Activated CD8-positive, alpha-beta memory T cell treated with anti-CD3 and anti-CD28 coated beads for 24 hours (primary cell): ENCODE measurements around the gene LDB2.
"Not testable (repeated sequence)": the region's sequence is repeated elsewhere in the genome, so short reads cannot be mapped to it uniquely, and the experiment has no call there.

Experiments used
- DNase-seq: peaks from one replicate; pipeline ENCODE4 v3.0.0-alpha.2; 2020

LDB2 gene

GRCh38 chr4:16590797-16591196 is 307.6 kb downstream of the LDB2 start:
- no peak for DNase-seq

- DNase-seq = no peak
Observed at GRCh38 chr4:16588651-16589050, 309.8 kb downstream of the LDB2 start.

GRCh38 chr4:16588149-16588548 is 310.3 kb downstream of the LDB2 start:
- DNase-seq = no peak

- no peak for DNase-seq
Observed at GRCh38 chr4:16585053-16585452, 313.4 kb downstream of the LDB2 start.

DNA sequence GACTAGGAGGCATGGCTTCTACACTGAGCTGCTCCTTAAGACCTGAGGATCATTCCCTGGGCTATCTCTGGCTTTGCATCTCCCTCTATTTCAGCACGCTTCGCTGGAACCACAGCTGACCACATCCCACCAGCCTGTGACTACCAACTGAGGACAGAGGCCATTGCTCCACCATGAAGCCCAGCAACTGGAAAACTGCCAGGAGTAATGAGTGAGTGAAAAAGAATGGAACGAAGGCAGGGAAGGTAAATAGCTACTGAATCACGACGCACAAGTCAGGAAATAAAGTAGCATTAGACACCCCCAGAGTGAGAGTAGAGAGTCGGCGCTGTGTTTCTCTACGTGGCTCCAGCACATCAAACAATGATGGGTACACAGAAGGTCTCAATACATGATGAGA is 314.7 kb downstream of the LDB2 start:
- no peak for DNase-seq

- DNase-seq = no peak
Observed at GRCh38 chr4:16582526-16582925, 315.9 kb downstream of the LDB2 start.

GRCh38 chr4:16582036-16582435 is 316.4 kb downstream of the LDB2 start:
- no peak for DNase-seq

GRCh38 chr4:16581117-16581516 is 317.3 kb downstream of the LDB2 start:
- DNase-seq = no peak

GRCh38 chr4:16580514-16580913 is 317.9 kb downstream of the LDB2 start:
- DNase-seq = no peak

DNA sequence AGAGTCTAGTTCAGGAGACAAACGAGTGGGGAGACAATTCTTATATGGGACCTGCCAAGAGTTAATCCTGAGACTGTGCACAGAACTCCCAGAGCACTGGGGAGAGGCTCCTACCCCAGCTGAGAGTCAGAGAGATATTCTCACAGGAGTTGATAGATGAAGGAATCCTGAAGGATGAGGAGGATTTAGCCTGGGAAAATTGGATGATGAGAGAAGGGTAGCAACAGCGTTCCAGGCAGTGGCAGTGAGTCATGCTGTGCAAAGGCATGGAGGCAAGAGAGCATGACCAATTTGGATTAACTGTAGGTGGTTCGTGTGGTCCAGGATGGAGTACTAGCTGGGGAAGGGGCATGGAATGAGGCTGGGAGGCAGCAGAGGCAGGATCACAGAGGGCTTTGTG is 318.6 kb downstream of the LDB2 start:
- DNase-seq = no peak

DNA sequence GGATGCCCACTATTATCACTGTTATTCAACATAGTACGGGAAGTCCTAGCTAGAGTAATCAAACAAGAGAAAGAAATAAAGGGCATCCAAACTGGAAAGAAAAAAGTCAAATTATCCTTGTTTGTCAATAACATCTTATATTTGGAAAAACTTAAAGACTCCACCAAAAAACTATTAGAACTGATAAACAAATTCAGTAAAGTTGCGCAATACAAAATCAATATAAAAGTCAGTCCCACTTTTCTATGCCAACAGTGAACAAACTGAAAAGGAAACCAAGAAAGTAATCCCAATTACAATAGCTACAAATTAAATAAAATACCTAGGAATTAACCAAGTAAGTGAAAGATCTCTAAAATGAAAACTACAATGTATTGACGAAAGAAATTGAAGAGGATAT is 321.3 kb downstream of the LDB2 start:
- no peak for DNase-seq

GRCh38 chr4:16574981-16575380 is 323.5 kb downstream of the LDB2 start:
- DNase-seq = no peak

DNA sequence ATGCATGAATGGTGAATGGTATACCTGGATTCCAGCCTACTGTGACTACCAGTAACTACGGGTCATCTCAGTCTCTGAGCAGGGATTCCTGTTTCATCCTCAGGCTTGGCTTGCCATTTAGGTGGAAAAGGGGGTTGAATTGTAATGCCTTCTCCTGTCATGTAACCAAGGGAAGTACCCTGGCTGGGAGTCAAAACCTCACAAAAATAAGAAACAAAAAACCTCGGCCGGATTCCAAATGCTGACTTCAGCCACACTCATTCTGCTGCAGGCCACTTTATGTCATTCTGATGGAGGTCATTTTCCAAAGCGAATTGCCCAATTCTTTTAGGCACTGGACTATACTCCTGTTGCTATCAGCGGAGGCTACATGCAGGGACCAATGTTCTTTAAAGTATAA is 324.7 kb downstream of the LDB2 start:
- no peak for DNase-seq

DNA sequence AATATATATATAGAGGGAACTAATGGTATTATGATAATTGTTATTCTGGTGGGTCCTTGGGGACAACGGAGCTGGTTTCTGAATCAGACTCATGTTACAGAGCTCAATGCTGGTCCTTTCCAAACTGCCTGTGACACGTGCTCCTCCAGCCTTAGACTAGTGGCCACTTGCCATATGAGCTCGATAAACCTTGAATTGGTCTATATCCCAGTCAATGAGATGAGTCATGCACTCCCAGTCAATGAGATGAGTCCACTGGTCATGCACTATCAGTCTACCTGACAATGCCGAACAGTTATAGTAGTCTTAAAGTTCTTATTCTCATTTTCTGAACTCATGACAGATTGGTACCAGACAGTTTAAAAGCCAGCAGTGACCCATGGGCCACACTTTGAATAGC is 325.2 kb downstream of the LDB2 start:
- DNase-seq = no peak

DNA sequence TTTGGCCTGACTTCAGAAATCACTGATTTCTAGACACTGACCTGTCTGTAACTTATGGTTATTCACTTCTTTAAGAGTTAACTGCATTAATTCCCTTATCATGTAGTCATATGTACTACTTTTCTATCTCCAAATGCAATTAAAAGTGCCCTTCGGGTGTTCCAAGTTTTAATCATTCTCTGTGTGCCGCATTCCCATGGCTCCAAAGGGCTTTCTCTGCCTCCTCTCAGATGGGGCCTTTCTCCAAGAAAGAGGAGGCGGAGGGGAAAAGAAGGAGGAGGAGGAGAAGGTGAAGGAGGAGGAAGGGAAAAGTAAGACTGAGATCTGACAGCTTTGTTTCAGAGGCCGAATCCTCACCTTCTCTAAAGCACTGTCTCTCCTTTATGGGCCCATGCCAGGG is 325.8 kb downstream of the LDB2 start:
- no peak for DNase-seq

- DNase-seq = no peak
Observed at GRCh38 chr4:16572161-16572560, 326.3 kb downstream of the LDB2 start.

GRCh38 chr4:16569790-16570189 is 328.7 kb downstream of the LDB2 start:
- DNase-seq = no peak

DNA sequence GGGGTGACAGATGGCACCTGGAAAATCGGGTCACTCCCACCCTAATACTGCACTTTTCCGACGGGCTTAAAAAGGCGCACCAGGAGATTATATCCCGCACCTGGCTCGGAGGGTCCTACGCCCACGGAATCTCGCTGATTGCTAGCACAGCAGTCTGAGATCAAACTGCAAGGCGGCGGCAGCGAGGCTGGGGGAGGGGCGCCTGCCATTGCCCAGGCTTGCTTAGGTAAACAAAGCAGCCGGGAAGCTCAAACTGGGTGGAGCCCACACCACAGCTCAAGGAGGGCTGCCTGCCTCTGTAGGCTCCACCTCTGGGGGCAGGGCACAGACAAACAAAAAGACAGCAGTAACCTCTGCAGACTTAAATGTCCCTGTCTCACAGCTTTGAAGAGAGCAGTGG is 341.1 kb downstream of the LDB2 start:
- not testable (repeated sequence) for DNase-seq

DNA sequence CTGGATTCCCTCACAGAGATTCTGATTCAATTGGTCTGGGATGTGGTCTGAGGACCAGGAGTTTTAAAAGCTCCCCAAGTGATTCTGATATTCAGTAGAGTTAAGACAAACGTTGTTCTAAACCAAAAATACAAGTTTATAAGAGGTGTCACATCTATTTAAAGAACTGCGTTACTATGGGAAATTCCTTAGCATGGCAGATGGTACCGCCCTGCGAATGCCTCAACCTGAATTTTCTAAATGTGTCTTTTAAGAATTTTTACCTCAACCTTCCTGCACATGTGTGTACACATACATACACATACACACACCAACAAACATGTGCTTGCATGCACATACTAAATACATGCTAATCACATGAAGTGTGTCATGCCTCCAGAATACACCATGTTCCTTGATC is 343.3 kb downstream of the LDB2 start:
- DNase-seq = no peak

DNA sequence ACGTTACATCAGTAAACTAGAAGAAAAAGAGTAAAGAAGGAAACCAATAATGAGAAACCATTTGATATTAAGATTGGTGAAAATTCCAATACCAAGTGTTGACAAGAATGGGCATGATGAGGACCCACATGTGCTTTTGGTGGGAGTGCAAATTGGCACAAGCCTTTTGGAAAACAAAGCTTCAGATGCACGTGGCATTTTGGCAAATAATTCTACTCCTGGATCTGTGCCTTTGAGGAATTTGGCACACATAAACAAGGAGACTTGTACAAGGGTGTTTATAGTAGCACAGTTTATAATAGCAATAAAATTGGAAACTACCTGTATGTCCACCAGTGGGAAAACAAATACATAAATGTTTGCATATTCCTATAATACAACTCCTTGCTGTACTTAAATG is 347.9 kb downstream of the LDB2 start:
- no peak for DNase-seq

DNA sequence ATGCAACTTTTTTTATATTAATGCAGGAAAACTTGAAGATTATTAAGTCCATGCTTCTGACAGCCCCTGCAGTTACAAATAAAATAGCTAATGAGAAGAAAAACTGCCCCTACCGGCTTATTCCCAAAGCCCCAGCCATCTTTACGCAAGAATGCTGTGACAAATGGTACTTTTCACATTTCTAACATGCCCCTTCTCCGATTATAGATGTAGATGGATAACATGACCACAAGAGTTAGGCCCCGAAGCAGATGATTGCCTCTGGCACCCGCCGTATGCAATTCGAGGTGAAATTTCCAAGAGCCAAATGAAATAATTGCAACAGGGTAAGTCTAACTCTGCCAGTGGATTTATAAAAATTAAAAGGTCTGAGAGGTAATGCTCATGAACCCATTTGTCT is 352.8 kb downstream of the LDB2 start:
- no peak for DNase-seq

GRCh38 chr4:16544869-16545268 is 353.6 kb downstream of the LDB2 start:
- DNase-seq = no peak

DNA sequence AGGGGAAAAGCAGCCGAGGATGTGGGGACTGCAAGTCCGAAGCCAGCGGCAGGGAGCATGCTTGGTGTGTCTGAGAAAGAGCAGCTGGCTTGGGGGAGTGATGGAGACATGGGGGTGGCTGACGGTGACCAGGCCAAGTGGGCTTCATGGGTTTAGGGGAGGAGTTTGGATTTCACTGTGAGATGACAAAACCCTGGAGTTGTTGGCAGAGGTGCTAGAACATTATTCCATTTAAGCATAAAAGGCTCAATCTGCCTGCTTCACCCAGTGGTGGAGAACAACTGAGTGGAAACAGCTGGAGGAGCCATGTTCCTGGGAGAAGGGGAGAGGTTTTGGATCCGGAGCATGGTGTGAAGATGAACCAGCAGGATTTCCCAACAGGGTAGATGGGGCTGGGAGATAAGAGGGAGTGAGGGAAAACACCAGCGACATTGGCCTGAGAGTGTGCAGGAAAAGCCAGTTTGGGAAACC is 354.2 kb downstream of the LDB2 start:
- no peak for DNase-seq

GRCh38 chr4:16537926-16538325 is 360.5 kb downstream of the LDB2 start:
- no peak for DNase-seq

DNA sequence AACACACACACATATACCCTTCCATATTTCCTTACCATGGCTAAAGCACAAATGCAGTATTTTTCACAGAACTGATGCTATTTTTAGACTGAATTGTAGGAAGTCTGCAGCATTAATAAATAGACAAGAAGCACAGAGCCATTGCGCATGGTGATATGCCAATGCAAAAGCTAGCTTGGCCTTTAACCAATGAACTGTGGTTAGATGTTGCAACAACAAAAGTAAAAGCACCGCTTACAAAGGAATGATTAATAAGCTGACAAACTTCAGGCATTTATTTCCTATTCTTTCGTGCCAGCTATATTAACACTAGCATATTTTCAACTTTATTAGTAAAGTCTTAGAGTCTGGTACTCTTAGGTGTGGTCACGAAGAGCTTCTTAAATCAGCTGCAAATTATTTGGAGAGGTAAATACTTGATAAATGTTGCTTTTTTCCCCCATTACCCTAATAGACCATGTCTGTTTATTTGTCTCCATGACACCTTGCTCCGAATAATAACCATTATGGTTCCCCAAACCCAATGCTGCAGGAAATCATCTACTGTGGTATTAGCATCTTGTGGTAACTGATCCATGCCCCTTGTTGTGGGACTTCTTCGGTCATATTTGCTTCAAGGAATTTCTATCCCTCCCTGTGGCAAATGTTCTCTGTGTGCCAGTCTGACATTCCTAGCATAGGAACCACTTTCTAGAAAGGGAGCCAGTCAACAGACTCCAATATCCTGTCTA is 366.0 kb downstream of the LDB2 start:
- DNase-seq = no peak
